Neural progenitor cell (in vitro differentiated cells): Measurements from ENCODE around the gene RDX.

Experiments used
- CTCF ChIP-seq: fragments of 200-600 bp; sonication (generic); IDR thresholded peaks from 2 replicates; pipeline ENCODE4 v1.5.1; 2017; ENCODE audit warnings: antibody characterized with exemption, mild to moderate bottlenecking
- EZH2 ChIP-seq: fragments of 200-600 bp; sonication (generic); IDR thresholded peaks from 2 replicates; pipeline ENCODE4 v1.6.1; 2017; ENCODE audit warnings: antibody characterized with exemption, mild to moderate bottlenecking, moderate library complexity

GRCh38 chr11:110200836-110201235 is 95.6 kb downstream of the RDX start:
- TF ChIP-seq CTCF (no peak), EZH2 (no peak)
